Measurements from ENCODE around the gene HIPK2.

DNA sequence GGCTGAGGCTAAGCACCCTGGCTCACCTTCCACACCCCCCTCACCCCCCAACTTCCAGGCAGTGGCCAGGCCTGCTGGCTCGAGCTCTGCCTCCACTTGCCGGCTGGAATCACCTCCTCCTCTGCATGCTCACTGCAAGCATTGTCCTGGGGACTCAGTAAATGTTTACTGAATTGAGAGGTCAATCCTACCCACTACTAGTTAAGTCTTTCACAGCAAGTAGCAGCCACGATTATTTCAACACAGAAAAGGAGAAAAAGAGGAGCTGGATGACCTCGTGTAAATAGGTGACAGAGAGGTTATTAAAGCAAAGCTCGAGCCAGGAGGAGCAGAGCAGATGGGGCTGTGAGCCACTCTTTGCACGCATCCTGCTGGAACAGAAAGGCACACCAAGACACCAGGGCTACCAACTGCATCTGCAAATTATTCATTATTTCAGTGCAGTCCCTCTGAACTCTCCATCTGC is 32.1 kb downstream of the HIPK2 start:
- TF ChIP-seq POLR2AphosphoS5 (IDR thresholded peaks at IDR 0.05; ENCODE audit: insufficient read depth, low read depth, low read length), result no peak
- TF ChIP-seq, protein P1, sequence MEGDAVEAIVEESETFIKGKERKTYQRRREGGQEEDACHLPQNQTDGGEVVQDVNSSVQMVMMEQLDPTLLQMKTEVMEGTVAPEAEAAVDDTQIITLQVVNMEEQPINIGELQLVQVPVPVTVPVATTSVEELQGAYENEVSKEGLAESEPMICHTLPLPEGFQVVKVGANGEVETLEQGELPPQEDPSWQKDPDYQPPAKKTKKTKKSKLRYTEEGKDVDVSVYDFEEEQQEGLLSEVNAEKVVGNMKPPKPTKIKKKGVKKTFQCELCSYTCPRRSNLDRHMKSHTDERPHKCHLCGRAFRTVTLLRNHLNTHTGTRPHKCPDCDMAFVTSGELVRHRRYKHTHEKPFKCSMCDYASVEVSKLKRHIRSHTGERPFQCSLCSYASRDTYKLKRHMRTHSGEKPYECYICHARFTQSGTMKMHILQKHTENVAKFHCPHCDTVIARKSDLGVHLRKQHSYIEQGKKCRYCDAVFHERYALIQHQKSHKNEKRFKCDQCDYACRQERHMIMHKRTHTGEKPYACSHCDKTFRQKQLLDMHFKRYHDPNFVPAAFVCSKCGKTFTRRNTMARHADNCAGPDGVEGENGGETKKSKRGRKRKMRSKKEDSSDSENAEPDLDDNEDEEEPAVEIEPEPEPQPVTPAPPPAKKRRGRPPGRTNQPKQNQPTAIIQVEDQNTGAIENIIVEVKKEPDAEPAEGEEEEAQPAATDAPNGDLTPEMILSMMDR (IDR thresholded peaks at IDR 0.05; ENCODE audit: extremely low read depth in 1 of 2, insufficient read depth in 1 of 2, low read depth in 1 of 2, low read length in 2 of 2), result no peak

Measured in endothelial cell of umbilical vein (primary cell).